Ovary (tissue), 3 donors: ENCODE data around the gene GNA12.

Experiments
- POLR2A ChIP-seq: fragments of 450-650 bp; IDR thresholded peaks from one replicate; pipeline ENCODE4 v1.6.1; 2017; ENCODE audit warnings: antibody characterized with exemption, mild to moderate bottlenecking, moderate library complexity
- TF ChIP-seq, protein P1 (sequence below), 3 donors: fragments of 450-650 bp in 2 of 3; fragments of 200-600 bp in 1 of 3; IDR thresholded peaks; one replicate each; pipeline versions ENCODE4 v1.5.1 to v1.8.0; 2016 to 2022; ENCODE audit warnings: antibody characterized with exemption in 3 of 3, mild to moderate bottlenecking in 1 of 3
- donor health status: DM: no; HTN: no; CAD: no.

DNA sequence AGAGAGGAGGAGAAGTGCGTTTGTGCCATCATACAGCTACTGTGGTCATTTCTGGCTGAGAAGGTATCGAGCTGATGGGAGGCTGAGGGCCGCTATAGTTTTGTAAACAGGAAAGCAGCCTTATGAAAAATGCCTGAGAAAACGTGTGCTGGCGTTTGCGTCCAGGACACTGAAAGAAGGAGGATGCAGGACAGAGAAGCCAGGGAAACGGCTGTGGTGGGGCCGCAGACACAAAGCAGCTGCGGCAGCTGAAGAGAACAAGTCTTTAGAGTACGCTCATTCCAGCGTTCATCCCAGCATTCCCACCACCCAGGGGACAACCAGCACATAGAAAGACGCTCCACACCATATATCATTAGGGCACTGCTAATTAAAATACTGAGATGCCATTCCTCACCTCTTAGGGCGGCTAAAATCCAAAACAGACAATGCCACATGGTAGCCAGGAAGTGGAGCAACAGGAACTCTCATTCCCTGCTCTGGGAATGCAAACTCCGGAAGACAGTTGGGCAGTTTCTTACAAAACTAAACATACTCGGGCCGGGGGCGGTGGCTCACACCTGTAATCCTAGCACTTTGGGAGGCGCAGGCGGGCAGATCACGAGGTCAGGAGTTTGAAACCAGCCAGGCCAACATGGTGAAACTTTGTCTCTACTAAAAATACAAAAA lies 18.4 kb downstream of the GNA12 start:
- TF ChIP-seq, protein P1, sequence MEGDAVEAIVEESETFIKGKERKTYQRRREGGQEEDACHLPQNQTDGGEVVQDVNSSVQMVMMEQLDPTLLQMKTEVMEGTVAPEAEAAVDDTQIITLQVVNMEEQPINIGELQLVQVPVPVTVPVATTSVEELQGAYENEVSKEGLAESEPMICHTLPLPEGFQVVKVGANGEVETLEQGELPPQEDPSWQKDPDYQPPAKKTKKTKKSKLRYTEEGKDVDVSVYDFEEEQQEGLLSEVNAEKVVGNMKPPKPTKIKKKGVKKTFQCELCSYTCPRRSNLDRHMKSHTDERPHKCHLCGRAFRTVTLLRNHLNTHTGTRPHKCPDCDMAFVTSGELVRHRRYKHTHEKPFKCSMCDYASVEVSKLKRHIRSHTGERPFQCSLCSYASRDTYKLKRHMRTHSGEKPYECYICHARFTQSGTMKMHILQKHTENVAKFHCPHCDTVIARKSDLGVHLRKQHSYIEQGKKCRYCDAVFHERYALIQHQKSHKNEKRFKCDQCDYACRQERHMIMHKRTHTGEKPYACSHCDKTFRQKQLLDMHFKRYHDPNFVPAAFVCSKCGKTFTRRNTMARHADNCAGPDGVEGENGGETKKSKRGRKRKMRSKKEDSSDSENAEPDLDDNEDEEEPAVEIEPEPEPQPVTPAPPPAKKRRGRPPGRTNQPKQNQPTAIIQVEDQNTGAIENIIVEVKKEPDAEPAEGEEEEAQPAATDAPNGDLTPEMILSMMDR (IDR thresholded peaks at IDR 0.05) = no peak
- no peak for TF ChIP-seq POLR2A
